Stimulated activated naive CD8-positive, alpha-beta T cell treated with anti-CD3 and anti-CD28 coated beads, Interleukin-15, Interleukin-2, amounts not matched to agents 100 ng/mL and 50 ng/mL, for 24 hours (primary cell): Measurements from ENCODE around the gene CXCR3.
"Not testable (repeated sequence)": the region's sequence is repeated elsewhere in the genome, so short reads cannot be mapped to it uniquely, and the experiment has no call there.

Experiments
- H3K27ac Mint-ChIP-seq: one replicate; pipeline ENCODE4 v1.8.0; 2021; ENCODE audit warnings: mild to moderate bottlenecking, mixed read lengths
- H3K27me3 Mint-ChIP-seq: one replicate; pipeline ENCODE4 v1.8.0; 2021; ENCODE audit warnings: mixed read lengths
- H3K36me3 Mint-ChIP-seq: one replicate; pipeline ENCODE4 v1.8.0; 2021; ENCODE audit warnings: low read depth, mixed read lengths
- H3K4me1 Mint-ChIP-seq: one replicate; pipeline ENCODE4 v1.8.0; 2021; ENCODE audit warnings: low read depth, mixed read lengths
- H3K4me3 Mint-ChIP-seq: one replicate; pipeline ENCODE4 v1.8.0; 2021; ENCODE audit warnings: mild to moderate bottlenecking, mixed read lengths
- H3K9me3 Mint-ChIP-seq: one replicate; pipeline ENCODE4 v1.8.0; 2021; ENCODE audit warnings: mixed read lengths

The CXCR3 gene

DNA sequence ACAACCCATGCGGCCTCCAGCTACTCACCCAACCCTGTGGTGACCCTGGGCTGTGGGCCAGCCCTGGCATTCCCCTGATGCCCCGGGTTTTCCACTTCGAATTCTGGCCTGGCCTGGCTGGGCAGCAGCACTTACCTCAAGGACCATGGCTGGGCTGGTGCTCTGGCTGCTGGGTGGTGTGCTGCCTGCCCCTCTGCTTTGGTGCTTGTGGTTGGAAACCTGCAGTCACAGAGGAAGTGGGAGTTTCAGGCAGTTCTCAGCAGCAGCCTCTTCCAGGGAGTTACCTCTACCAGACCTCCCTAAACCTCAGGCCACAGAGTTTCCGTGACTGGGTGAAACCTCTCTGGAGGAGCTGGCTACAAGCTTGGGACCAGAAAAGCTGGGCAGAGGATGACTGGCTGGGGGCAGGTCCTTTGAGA is at the start of gene CXCR3:
Gene CXCR3 (minus strand): TSS at position 209 of the 419 bp plus-strand sequence. CDS start 62 bp downstream, at position 147.
- Mint-ChIP-seq H3K4me1 (peaks cover 89% of the 10 kb centered on the region), H3K4me3 (peak within 1 kb of the TSS; percentile 89), H3K27me3 (no peaks in the 10 kb centered on the region), H3K36me3 (peaks cover 30% of the 10 kb centered on the region), H3K9me3 (no peaks in the 10 kb centered on the region), H3K27ac (peak within 1 kb of the TSS; percentile 98)

DNA sequence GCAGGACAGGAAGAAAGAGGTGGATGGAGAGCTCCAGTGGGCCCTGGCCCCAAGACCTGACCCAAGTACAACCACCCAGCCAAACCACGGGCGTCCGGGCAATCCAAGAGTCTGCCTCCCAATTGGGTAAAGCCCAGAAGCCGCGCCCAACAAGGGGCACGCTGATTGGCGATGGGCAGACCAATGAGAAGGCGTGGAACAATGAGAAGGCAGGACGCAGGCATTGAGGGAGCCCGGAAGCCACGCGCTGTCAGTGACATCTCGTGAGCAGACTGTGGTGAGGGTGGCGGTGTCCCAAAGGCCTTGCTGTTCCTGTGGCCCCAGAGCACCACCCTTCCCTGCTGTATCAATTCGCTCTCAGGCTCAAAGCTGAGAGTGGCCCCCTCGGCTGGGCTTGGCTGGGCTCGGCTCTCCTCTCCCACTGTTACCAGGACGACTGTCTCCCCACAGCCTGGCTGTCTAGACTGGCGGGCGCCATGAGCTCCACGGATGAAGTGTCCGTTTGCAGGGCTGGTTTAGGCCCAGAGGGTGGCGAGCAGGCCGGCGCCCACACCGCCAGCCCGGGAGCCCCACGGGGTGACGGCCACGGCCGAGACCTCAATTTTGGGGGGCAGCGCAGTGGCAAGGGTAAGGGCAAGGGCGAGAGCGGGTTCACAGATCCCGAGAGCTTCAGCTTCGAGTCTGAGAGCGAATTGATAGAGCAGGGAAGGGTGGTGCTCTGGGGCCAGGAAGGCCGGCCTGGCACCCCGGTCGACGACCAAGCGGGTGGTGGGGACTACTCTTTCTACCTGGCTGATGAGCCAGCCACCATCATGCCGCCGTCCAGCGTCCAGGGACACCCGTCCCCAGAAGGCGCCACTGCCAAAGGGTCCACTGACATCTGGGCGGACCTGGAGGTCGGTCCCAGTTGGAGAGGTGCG is 49.3 kb upstream of the CXCR3 start, which contains the start of gene LOC101059915:
Gene LOC101059915 (plus strand): TSS at position 219 of the 920 bp plus-strand sequence.
- Mint-ChIP-seq H3K27ac (no peak within 1 kb of the TSS), H3K4me1 (peaks cover 32% of the 10 kb centered on the region), H3K9me3 (no peaks in the 10 kb centered on the region), H3K4me3 (no peak within 1 kb of the TSS), H3K36me3 (no peaks in the 10 kb centered on the region), H3K27me3 (peaks cover 5% of the 10 kb centered on the region)

DNA sequence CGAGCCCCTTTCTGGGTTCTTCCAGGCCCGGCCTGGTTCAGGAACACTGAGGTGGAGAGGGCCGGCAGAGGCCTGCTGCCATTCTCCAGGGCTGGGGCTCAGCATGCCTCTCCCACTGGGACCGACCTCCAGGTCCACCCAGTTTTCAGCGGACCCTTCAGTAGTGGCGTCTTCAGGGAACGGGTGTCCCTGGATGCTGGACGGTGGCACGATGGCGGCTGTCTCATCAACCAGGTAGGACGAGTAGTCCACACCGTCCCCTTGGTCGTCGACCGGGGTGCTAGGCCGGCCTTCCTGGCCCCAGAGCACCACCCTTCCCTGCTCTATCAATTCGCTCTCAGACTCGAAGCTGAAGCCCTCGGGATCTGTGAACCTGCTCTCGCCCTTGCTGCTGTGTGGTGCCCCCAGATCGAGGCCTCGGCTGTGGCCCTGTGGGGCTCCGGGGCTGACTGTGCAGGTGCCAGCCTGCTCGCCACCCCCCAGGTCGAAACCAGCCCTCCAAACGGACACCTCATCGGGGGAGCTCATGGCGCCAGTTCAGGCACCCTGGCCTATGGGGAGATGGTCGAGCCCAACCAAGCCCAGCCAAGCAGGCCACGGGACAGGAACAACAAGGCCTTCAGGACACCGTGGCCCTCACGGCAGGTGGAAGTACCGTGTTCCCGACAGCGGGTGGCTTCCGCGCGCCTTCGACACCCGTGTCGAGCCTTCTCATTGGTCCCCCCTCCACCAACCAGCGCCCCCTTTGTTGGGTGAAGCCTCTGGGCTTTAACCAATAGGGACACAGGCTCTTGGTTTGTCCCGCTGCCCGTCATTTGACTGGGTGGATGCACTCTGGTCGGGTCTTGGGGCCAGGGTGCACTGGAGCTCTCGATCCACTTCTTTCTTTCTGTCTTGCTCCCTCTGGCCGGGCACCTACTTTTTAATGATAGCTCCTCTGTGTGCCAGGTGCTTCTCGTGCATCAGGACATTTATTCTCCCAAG is 48.2 kb upstream of the CXCR3 start:
- H3K9me3 Mint-ChIP-seq, result no peaks in the 10 kb centered on the region
- no peaks in the 10 kb centered on the region for H3K36me3 Mint-ChIP-seq
- H3K27me3 Mint-ChIP-seq, result no peaks in the 10 kb centered on the region
- no peak overlapping the region for H3K27ac Mint-ChIP-seq
- peaks cover 38% of the 10 kb centered on the region for H3K4me1 Mint-ChIP-seq
- H3K4me3 Mint-ChIP-seq, result no peak overlapping the region

DNA sequence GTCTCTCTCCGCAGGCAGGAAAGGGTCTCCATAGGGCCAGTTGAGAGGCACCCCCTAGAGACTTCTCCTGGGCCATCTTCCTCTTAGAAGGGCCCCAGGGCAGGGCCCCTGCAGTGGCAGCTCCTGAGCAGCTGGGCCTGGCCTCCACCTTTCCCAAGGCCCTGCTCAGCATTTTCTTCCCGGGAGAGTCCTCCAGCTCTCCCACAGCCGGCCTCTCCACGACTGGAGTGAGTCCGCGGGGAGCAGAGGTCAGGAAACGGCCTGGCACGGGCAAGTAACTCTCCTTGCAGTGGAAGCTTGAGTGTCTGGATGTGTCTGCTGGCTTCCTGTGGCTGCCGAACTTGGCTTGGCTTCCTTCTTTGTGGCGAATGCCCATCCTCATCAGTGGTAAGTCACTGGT is 47.4 kb upstream of the CXCR3 start:
- H3K27ac Mint-ChIP-seq, result no peak overlapping the region
- H3K36me3 Mint-ChIP-seq, result no peaks in the 10 kb centered on the region
- peaks cover 36% of the 10 kb centered on the region for H3K4me1 Mint-ChIP-seq
- H3K4me3 Mint-ChIP-seq, result no peak overlapping the region
- no peaks in the 10 kb centered on the region for H3K27me3 Mint-ChIP-seq
- no peaks in the 10 kb centered on the region for H3K9me3 Mint-ChIP-seq

DNA sequence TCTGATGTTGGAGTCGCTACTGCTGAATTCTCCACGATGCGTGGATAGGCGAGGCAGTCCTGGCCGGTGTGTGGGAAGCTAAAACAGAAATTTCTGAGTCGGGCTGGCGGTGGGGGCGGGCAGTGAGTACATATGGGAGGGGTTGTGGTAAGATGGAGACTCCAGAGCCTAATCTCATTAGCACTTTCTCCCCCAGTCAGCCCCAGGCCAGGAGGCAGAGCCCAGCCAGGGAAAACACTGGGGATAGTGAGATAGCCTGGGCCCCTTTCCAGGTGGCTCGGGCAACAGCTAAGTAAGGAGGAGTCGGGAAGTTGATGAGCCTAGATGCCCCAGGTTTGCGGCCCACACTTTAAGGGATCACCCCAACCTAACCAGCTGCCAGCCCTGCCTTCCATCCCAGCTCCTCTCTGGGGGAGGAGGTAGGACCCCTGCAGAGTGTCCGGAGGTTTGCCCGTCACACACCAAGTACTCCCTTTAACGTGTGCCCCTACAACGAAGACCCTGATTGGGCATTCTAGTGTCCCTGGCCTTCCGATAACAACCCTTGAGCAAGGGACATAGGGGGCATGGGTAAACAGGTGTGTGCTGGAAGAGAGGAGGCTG is 46.7 kb upstream of the CXCR3 start:
- H3K27me3 Mint-ChIP-seq, result no peaks in the 10 kb centered on the region
- peaks cover 29% of the 10 kb centered on the region for H3K4me1 Mint-ChIP-seq
- H3K4me3 Mint-ChIP-seq, result no peak overlapping the region
- no peaks in the 10 kb centered on the region for H3K9me3 Mint-ChIP-seq
- no peaks in the 10 kb centered on the region for H3K36me3 Mint-ChIP-seq
- H3K27ac Mint-ChIP-seq, result no peak overlapping the region

DNA sequence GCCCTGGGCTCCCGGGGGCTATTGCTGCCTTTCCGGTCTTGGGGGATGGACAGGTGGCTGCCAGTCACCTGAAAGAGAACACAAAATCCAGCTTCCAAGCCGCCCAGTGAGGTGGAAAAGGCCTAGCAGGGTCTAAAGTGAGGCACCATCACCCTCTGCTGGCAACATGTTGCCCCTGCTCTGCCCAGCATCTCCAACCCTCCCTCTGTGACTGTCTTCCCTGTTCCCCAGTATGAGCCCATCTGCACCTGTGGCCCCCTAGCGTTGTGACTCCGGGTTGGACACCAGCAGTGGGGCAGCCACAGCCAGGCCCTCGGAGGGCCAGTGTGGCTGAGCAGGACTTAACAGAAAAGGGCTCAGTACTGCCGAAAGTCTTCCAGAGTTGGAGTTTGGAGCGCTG is 45.9 kb upstream of the CXCR3 start:
- H3K27ac Mint-ChIP-seq, H3K9me3 Mint-ChIP-seq, H3K36me3 Mint-ChIP-seq, H3K4me3 Mint-ChIP-seq, H3K27me3 Mint-ChIP-seq: not testable (repeated sequence)
- peaks cover 29% of the 10 kb centered on the region for H3K4me1 Mint-ChIP-seq

DNA sequence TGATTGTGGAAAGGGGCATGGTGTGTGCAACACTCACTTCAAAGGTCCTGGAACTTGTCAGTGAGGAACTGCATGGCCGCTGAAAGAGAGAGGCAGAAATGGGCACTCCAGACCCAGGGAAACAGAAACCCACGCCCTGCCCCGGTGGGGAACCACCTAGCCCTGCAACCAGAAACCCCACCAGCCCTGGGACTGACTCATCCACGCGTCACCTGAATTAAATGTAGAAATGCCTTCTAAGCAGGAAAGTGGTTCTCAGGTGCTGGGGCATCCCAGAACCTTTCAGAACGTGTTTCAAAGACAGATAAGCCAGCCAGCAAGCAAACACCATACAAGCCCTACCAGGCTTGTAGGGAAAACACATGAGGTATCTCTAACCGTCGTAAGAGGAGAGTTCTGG is 44.9 kb upstream of the CXCR3 start:
- not testable (repeated sequence) for H3K27me3 Mint-ChIP-seq, H3K36me3 Mint-ChIP-seq, H3K4me3 Mint-ChIP-seq, H3K9me3 Mint-ChIP-seq
- Mint-ChIP-seq H3K27ac (peak overlapping the region; percentile 79), H3K4me1 (peaks cover 29% of the 10 kb centered on the region)

DNA sequence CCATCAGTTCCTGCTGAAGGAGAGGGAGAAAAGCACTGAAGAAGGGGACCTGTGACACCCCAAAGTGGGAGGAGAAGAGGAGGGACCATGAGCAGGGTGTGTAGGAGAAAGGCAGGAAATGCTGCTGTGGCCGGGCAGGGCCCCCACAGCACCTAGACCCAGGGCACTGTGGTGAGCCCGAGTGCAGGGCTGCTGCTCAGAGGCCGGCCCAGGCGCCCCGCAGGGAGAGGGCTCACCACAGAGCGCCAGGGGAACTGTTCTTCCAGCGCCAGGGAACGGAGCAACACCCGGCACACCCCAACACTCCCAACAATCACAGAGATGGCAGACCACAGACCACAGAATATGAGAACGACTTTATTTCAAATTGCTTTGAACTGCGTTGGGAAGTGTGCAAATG is 44.3 kb upstream of the CXCR3 start:
- peaks cover 29% of the 10 kb centered on the region for H3K4me1 Mint-ChIP-seq
- H3K4me3 Mint-ChIP-seq, result peak overlapping the region; percentile 65
- not testable (repeated sequence) for H3K36me3 Mint-ChIP-seq, H3K27me3 Mint-ChIP-seq, H3K9me3 Mint-ChIP-seq
- peak overlapping the region; percentile 63 for H3K27ac Mint-ChIP-seq

DNA sequence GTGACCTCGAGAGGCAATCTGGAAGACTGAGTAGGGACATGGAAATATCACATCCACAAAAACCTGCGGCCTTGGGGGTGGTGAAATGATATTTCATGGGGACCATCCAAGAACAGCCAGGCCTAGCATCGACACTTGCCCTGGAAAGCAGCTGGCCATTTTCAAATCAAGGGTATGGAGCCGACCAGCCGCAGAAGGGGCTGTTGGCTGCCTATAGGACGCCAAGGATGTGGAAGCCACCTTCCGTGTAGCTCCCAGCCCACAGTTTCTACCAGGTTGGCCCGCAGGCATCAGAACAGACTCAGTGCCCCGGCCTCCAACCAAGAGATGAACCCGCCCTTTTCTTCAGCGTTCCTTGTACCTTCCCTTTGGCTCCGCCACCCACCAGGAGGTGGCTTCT is 43.6 kb upstream of the CXCR3 start:
- no peaks in the 10 kb centered on the region for H3K27me3 Mint-ChIP-seq
- H3K9me3 Mint-ChIP-seq, result no peaks in the 10 kb centered on the region
- no peak overlapping the region for H3K27ac Mint-ChIP-seq
- peaks cover 29% of the 10 kb centered on the region for H3K4me1 Mint-ChIP-seq
- H3K36me3 Mint-ChIP-seq, result no peaks in the 10 kb centered on the region
- no peak overlapping the region for H3K4me3 Mint-ChIP-seq

DNA sequence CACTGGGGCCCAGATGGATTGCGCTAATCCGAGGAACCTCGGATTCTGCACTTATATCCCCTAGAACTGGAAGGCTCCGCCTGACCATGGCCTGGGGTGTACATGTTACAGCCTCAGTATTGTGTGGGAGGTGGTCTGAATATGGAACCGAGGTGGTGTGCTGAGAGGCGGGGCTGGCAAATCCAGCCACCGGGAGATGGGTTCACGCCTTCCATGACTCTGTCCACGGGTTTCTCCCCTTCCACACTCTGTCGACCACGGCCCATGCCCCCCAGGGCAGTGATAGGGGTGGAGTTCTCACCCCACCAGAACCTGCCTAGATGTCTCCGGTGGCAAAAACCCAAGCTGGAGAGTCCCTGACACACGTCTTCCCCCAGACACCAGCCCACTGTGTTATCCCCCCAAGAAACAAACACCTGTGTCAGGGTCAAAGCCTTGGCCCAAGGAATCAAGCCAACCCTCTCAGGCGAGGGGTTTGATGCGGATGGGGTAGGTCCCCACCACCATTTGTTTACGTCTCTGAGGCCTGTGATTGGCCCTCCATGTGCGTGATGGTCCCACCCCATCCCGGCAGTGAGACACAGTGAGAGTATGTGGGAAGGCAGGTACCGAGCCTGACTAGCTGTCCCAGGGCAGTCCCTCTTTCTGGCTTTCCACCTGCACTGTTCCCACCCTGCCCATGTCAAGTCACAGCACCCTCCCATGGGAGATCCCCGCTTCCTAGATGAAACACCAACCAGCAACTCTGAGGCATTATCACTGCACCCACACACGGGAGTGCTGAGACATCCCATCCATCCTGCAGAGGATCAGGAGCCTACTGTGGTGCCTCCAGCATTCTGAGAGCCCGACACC is 42.5 kb upstream of the CXCR3 start:
- no peaks in the 10 kb centered on the region for H3K9me3 Mint-ChIP-seq
- no peaks in the 10 kb centered on the region for H3K36me3 Mint-ChIP-seq
- H3K27me3 Mint-ChIP-seq, result no peaks in the 10 kb centered on the region
- peaks cover 29% of the 10 kb centered on the region for H3K4me1 Mint-ChIP-seq
- no peak overlapping the region for H3K27ac Mint-ChIP-seq
- H3K4me3 Mint-ChIP-seq, result no peak overlapping the region

DNA sequence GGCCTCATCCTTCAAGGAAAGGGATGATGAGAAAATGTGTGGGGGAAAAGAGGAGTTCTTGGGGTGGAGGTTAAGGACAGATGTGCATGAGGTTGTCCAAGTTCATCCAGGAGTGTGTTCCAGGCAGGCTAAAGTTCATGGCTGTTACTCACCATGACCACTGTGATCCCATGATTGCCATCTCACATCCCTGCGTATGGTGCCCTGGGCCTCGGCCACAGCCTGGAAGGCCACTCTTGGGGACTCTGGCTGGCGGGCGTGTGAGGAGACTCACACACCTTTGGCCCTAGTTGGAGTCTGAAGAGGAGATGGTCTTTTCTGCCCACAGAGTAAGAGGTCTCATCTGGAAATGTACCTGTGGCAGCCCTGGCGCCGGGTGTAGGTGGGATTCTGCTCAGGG is 41.6 kb upstream of the CXCR3 start:
- Mint-ChIP-seq H3K9me3 (no peaks in the 10 kb centered on the region), H3K4me1 (peaks cover 29% of the 10 kb centered on the region), H3K4me3 (no peak overlapping the region), H3K27me3 (no peaks in the 10 kb centered on the region), H3K27ac (no peak overlapping the region), H3K36me3 (no peaks in the 10 kb centered on the region)

DNA sequence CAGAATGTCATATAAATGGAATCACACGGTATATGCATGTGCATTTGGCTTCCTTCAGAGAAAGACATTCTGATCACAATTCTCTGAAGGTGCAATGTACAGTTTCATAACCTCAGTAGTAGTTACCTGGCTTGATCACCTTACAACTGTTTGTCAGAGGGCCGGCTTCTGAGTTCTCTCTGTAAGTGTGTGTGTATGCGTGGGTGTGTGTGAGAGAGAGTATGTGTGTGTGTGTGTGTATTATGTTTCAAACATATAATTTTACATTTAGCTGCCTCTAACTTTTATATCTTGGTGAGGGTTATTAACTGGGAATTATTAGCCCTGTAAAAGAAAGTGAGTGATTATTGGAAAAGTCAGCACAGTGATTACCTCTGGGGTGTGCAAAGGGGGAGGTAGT is 41.0 kb upstream of the CXCR3 start:
- Mint-ChIP-seq H3K9me3 (no peaks in the 10 kb centered on the region), H3K27me3 (no peaks in the 10 kb centered on the region), H3K4me3 (no peak overlapping the region), H3K4me1 (peaks cover 29% of the 10 kb centered on the region), H3K36me3 (no peaks in the 10 kb centered on the region), H3K27ac (no peak overlapping the region)

DNA sequence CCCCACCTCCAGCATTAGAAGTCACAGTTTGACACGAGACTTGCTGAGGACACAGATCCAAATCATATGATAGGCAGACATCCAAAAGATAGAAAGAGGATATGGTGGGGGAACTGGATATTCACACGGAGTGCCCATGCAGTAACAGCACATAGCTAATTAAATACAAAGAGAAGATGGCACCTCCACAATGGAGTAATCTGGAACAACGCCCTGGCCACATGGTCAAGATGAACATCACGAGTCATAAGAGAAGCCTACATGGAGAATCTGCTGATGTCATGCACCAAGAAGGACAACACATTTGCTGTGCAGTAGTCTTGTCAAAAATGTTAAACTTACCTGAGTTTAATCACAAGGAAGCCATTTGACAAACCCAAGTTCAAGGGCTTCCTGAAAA is 39.0 kb upstream of the CXCR3 start:
- H3K4me1 Mint-ChIP-seq, result peaks cover 15% of the 10 kb centered on the region
- no peaks in the 10 kb centered on the region for H3K9me3 Mint-ChIP-seq
- H3K27me3 Mint-ChIP-seq, result no peaks in the 10 kb centered on the region
- no peaks in the 10 kb centered on the region for H3K36me3 Mint-ChIP-seq
- no peak overlapping the region for H3K4me3 Mint-ChIP-seq
- no peak overlapping the region for H3K27ac Mint-ChIP-seq

DNA sequence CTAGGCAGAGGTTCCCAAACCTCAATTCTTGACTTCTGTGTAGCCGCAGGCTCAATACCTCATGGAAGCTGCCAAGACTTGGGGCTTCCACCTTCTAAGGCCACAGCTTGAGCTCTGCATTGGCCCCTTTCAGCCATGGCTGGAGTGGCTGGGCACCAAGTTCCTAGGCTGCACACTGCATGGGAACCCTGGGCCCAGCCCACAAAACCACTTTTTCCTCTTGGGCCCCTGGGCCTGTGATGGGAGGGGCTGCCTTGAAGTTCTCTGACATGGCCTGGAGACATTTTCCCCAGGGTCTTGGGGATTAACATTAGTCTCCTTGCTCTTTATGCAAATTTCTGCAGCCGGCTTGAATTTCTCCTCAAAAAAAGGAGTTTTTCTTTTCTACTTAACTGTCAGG is 35.0 kb upstream of the CXCR3 start:
- Mint-ChIP-seq H3K27me3 (no peaks in the 10 kb centered on the region), H3K27ac (no peak overlapping the region), H3K4me1 (peaks cover 19% of the 10 kb centered on the region), H3K4me3 (no peak overlapping the region), H3K9me3 (no peaks in the 10 kb centered on the region), H3K36me3 (no peaks in the 10 kb centered on the region)
